Mesothelial cell of epicardium (in vitro differentiated cells): Measurements from ENCODE around the gene NT5C3B. TPM values are rescaled to one million over a fixed set of nuclear protein-coding genes. Genes with fewer than 3 reads are reported as not detected.
"Not testable (repeated sequence)": the region's sequence is repeated elsewhere in the genome, so short reads cannot be mapped to it uniquely, and the experiment has no call there.

Source experiments
- DNase-seq, 2 experiments: peaks; one replicate each; pipeline ENCODE4 v3.0.0; 2021; ENCODE audit warnings: low spot score in 2 of 2; ENCODE audit not compliant: unreplicated experiment in 2 of 2
- H3K27ac Mint-ChIP-seq: 2 replicates; pipeline ENCODE4 v1.8.0; 2021; ENCODE audit warnings: mixed read lengths
- H3K27me3 Mint-ChIP-seq: 2 replicates; pipeline ENCODE4 v1.8.0; 2021; ENCODE audit warnings: low read depth, mixed read lengths
- H3K36me3 Mint-ChIP-seq: 2 replicates; pipeline ENCODE4 v1.8.0; 2021; ENCODE audit warnings: mixed read lengths
- H3K4me1 Mint-ChIP-seq: 2 replicates; pipeline ENCODE4 v1.8.0; 2021; ENCODE audit warnings: mixed read lengths
- H3K4me3 Mint-ChIP-seq: 2 replicates; pipeline ENCODE4 v1.8.0; 2021; ENCODE audit warnings: mild to moderate bottlenecking, moderate library complexity, mixed read lengths
- H3K9me3 Mint-ChIP-seq: 2 replicates; pipeline ENCODE4 v1.8.0; 2021; ENCODE audit warnings: mixed read lengths
- total RNA-seq: library from RNA; stranded (reverse); gene quantifications from 3 replicates; pipeline ENCODE4 v1.2.1, GENCODE V29; 2021
- TF ChIP-seq, protein P1 (sequence below): fragments of 200-600 bp; sonication (generic); IDR thresholded peaks from one replicate; pipeline ENCODE4 v1.5.0; 2021; ENCODE audit warnings: antibody characterized with exemption; ENCODE audit not compliant: unreplicated experiment

Gene NT5C3B
- total RNA-seq, 1 donor from 2014 or later = 75.5 TPM

DNA sequence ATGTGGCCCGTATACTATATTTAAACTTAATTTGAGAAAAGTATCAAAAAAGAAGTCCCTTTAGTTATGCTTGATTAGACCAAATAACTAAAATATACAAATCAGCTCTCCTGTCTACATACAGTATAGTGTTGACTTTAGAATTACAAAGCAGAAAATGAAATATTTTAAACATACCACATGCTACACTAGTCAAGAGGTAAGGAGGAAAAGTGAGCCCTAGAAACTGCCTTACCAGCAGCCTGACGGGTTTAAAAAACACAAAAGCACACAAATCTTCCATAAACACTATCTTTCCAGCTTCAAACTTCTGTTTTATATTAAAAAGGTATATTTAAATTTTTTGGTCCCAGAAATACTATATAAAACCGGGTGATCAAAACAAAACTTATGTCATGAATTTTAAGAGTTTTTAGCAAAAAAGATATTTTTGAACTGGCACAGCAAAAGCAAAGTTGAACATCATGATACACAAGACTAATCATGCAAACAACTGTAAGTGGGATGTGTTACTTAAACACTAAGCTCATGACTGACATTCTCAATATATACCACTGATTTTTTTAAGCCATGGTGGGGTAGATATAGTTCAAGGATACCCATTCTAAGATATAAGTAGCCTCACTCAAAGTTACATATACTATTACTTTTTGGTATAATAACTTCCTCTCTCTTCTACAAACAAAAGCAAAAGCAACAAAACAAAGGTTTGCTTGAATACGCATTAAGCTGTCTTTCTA, 13.4 kb upstream of the NT5C3B start:
- peaks cover 2% of the 10 kb centered on the region for H3K4me1 Mint-ChIP-seq
- no peak overlapping the region for H3K4me3 Mint-ChIP-seq
- H3K36me3 Mint-ChIP-seq = peaks cover 16% of the 10 kb centered on the region
- TF ChIP-seq, protein P1, sequence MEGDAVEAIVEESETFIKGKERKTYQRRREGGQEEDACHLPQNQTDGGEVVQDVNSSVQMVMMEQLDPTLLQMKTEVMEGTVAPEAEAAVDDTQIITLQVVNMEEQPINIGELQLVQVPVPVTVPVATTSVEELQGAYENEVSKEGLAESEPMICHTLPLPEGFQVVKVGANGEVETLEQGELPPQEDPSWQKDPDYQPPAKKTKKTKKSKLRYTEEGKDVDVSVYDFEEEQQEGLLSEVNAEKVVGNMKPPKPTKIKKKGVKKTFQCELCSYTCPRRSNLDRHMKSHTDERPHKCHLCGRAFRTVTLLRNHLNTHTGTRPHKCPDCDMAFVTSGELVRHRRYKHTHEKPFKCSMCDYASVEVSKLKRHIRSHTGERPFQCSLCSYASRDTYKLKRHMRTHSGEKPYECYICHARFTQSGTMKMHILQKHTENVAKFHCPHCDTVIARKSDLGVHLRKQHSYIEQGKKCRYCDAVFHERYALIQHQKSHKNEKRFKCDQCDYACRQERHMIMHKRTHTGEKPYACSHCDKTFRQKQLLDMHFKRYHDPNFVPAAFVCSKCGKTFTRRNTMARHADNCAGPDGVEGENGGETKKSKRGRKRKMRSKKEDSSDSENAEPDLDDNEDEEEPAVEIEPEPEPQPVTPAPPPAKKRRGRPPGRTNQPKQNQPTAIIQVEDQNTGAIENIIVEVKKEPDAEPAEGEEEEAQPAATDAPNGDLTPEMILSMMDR = no peak
- H3K9me3 Mint-ChIP-seq = no peaks in the 10 kb centered on the region
- DNase-seq = no peak
- H3K27ac Mint-ChIP-seq = no peak overlapping the region
- H3K27me3 Mint-ChIP-seq = no peaks in the 10 kb centered on the region

DNA sequence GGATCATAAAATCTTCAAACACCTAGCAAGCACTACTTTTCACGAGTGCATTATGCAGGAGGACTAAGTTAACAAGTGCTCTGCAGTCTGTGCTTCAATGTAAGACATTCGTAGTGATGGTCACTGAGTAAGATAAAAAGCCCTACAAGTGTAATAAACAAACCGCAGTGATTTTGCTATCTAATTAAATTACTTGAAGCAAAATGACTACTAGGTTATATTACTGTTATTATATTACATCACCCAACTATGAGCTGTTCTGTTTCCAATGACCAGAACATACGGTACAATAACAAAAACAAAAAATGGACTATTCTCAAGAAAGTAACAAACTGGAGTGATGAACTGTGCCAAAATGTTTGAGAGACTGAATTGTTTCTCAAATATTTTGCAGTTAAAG, 12.8 kb upstream of the NT5C3B start:
- Mint-ChIP-seq H3K27me3 (no peaks in the 10 kb centered on the region), H3K27ac (no peak overlapping the region), H3K4me3 (no peak overlapping the region), H3K9me3 (no peaks in the 10 kb centered on the region), H3K4me1 (peaks cover 2% of the 10 kb centered on the region), H3K36me3 (peaks cover 12% of the 10 kb centered on the region)
- DNase-seq = no peak
- TF ChIP-seq, protein P1 = no peak

DNA sequence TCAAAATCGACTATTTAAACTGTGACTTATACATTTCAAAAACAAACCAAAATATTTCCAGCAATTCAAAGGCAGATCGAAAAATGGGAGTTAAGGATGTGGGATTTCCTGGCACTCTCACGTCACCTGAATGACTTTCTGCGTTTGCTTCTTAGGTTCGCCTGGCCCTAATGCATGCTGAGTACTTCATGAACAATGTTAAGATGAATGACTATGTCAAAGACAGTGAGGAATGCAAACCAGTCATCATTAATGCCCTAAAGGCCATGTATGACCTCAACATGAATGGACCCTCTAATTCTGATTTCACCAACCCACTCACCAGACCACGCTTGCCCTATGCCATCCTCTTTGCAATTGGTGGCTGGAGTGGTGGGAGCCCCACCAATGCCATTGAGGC, 8.9 kb upstream of the NT5C3B start:
- no peak overlapping the region for H3K27ac Mint-ChIP-seq
- H3K36me3 Mint-ChIP-seq = peaks cover 3% of the 10 kb centered on the region
- no peaks in the 10 kb centered on the region for H3K4me1 Mint-ChIP-seq
- H3K27me3 Mint-ChIP-seq = no peaks in the 10 kb centered on the region
- no peak overlapping the region for H3K4me3 Mint-ChIP-seq
- TF ChIP-seq, protein P1 = no peak
- no peak for DNase-seq
- no peaks in the 10 kb centered on the region for H3K9me3 Mint-ChIP-seq

DNA sequence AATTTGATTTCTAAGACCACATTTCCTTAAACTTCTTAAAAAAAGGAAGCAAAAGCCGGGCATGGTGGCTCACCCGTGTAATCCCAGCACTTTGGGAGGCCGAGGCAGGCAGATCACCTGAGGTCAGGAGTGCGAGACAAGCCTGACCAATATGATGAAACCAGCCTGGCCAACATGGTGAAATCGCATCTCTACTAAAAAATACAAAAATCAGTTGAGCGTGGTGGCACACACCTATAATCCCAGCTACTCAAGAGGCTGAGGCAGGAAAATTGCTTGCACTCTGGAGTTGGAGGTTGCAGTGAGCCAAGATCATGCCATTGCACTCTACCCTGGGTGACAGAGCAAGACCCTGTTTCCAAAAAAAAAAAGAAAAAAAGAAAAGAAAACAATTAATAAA, 4.7 kb upstream of the NT5C3B start:
- not testable (repeated sequence) for H3K36me3 Mint-ChIP-seq, H3K4me3 Mint-ChIP-seq, DNase-seq, H3K4me1 Mint-ChIP-seq, H3K27ac Mint-ChIP-seq, H3K9me3 Mint-ChIP-seq, H3K27me3 Mint-ChIP-seq

DNA sequence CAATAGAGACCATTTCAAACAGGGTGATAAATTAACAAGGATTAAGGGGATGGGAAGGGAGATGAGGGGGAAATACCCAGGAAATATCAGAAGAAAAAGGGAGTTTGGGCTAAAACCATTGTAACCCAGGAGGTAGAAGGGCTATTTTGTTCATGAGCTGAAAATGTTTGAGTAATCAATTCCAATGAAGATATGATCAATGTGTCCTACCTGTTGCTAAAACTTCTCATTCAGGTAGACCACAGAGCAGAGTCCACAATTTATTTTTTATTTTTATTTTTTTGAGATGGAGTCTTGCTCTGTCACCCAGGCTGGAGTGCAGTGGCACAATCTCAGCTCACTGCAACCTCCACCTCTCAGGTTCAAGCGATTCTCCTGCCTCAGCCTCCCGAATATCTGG, 3.4 kb upstream of the NT5C3B start:
- H3K4me3 Mint-ChIP-seq, DNase-seq, H3K27ac Mint-ChIP-seq, H3K36me3 Mint-ChIP-seq, H3K4me1 Mint-ChIP-seq, H3K27me3 Mint-ChIP-seq, H3K9me3 Mint-ChIP-seq: not testable (repeated sequence)

DNA sequence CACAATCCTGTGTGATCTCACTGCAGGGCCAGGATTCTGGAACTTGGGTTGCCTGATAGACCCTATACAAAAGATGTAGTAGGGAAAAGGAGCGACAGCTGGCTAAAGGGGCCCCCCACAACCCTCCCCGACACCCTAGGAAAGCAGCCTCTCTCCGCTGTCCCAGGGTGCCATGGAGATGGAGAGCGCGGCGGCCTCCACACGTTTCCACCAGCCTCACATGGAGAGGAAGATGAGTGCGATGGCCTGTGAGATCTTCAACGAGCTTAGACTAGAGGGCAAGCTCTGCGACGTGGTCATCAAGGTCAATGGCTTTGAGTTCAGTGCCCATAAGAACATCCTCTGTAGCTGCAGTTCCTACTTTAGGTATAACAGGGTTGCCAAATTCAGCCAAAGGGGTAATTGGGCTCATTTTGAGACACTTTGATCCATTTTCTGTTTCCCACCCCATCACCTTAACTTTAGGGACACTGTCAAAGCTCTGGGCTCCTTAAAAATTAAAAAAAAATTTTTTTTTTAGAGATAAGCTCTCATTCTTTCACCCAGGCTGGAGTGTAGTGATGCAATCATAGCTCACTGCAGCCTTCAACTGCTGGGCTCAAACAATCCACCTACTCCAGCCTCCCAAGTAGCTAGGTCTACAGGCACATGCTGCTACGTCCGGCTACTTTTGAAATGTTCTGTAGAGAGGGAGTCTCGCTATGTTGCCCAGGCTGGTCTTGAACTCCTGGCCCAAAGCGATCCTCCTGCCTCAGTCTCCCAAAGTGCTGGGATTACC, 1.9 kb upstream of the NT5C3B start, which contains the start of gene KLHL10:
KLHL10 (plus strand) TSS at position 65 of the 778 bp plus-strand sequence; CDS start at position 173, 108 bp downstream.
- peak within 1 kb of the TSS; percentile 82 for H3K4me3 Mint-ChIP-seq
- TF ChIP-seq, protein P1 = no peak
- no peak for DNase-seq
- no peaks in the 10 kb centered on the region for H3K9me3 Mint-ChIP-seq
- peaks cover 2% of the 10 kb centered on the region for H3K27me3 Mint-ChIP-seq
- H3K36me3 Mint-ChIP-seq = peaks cover 1% of the 10 kb centered on the region
- peaks cover 9% of the 10 kb centered on the region for H3K4me1 Mint-ChIP-seq
- no peak within 1 kb of the TSS for H3K27ac Mint-ChIP-seq
